ENCODE results near the gene SLC1A6. TPM values are rescaled to one million over a fixed set of nuclear protein-coding genes. Genes with fewer than 3 reads are reported as not detected.

SLC1A6 gene
- total RNA-seq, 3 donors from 2014 or later, result not detected

DNA sequence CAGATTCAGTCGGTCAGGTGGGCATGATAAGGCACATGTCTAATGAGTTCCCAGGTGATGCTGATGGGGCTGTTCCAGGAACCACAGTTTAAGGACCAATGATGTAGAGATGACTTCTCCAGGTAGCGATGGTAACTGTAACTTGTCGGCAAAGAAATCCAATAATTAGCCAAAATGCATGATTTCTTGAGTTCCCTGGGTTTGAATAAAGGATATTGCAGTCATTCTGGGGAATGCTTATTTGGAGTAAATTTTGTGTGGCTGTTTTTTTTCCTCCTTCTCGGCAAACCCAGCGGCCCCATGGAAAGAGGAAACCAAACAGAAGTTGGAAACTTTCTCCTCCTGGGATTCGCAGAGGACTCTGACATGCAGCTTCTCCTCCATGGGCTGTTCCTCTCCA is 38.5 kb downstream of the SLC1A6 start, which contains the start of gene OR7C2:
OR7C2 (plus strand) TSS at position 301 of the 400 bp plus-strand sequence; CDS start at position 301, 0 bp downstream.
- DNase-seq (no peak), ATAC-seq (no peak)
- Mint-ChIP-seq H3K9me3 (no peaks in the 10 kb centered on the region), H3K27me3 (ENCODE audit: low read depth) (peaks cover 9% of the 10 kb centered on the region), H3K36me3 (ENCODE audit: insufficient read depth) (no peaks in the 10 kb centered on the region), H3K4me1 (ENCODE audit: low read depth) (peaks cover 9% of the 10 kb centered on the region), H3K4me3 (no peak within 1 kb of the TSS)

GRCh38 chr19:14940266-14940665 is 39.4 kb downstream of the SLC1A6 start:
- no peak for DNase-seq
- H3K27me3 Mint-ChIP-seq (ENCODE audit: low read depth), result peaks cover 14% of the 10 kb centered on the region
- no peak overlapping the region for H3K4me3 Mint-ChIP-seq
- H3K36me3 Mint-ChIP-seq (ENCODE audit: insufficient read depth), result no peaks in the 10 kb centered on the region
- peaks cover 9% of the 10 kb centered on the region for H3K4me1 Mint-ChIP-seq (ENCODE audit: low read depth)
- no peak for ATAC-seq
- no peaks in the 10 kb centered on the region for H3K9me3 Mint-ChIP-seq

DNA sequence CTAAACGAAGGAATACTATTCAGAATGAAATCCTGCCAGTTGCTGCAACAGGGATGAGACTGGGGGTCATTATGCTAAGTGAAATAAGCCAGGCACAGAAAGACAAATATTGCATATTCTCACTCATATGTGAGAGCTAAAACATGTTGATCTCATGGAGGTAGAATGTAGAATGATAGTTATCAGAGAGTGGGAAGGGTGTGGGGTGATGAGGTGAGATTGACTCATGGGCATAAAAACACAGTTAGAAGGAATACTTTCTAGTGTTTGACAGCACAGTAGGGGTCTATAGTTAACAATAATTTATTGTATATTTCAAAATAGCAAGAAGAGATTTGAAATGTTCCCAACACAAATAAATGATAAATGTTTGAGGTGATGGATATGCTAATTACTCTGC is 46.2 kb downstream of the SLC1A6 start:
- Mint-ChIP-seq H3K36me3 (ENCODE audit: insufficient read depth) (no peaks in the 10 kb centered on the region), H3K4me3 (no peak overlapping the region), H3K4me1 (ENCODE audit: low read depth) (no peaks in the 10 kb centered on the region), H3K27me3 (ENCODE audit: low read depth) (peaks cover 29% of the 10 kb centered on the region), H3K9me3 (peaks cover 6% of the 10 kb centered on the region)
- ATAC-seq, result no peak
- DNase-seq, result no peak

DNA sequence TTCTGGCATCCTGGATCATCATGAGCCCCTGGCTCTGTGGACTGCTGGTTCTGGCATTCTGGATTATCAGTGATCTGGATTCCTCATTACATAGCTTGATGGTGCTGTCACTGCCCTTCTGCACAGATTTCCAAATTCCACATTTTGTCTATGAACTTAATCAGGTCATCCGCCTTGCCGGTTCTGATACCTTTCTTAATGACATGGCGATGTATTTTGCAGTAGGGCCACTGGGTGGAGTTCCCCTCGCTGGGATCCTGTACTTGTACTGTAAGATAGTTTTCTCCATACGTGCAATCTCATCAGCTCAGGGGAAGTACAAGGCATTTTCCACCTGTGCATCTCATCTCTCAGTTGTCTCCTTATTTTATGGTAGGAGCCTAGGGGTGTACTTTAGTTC is 62.8 kb downstream of the SLC1A6 start:
- no peak for DNase-seq
- Mint-ChIP-seq H3K4me1 (ENCODE audit: low read depth) (no peaks in the 10 kb centered on the region), H3K27me3 (ENCODE audit: low read depth) (peaks cover 25% of the 10 kb centered on the region), H3K9me3 (peaks cover 8% of the 10 kb centered on the region), H3K36me3 (ENCODE audit: insufficient read depth) (no peaks in the 10 kb centered on the region), H3K4me3 (no peak overlapping the region)
- no peak for ATAC-seq

DNA sequence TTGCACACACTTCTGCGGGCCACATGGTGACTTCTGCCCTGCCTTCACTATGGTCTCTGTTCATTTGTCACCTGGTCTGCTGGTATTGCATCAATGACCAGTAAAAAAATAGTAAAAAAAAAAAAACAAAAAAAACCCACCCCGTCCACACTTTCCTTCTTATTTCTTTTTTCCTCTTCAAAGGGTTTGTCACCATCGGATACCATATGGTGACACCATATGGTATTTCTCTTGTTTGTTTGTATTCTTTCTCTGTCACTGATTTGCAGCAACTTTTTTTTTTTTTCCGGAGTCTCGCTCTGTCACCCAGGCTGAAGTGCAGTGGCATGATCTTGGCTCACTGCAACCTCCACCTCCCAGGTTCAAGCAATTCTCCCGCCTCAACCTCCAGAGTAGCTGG is 64.5 kb downstream of the SLC1A6 start:
- no peak for ATAC-seq
- Mint-ChIP-seq H3K27me3 (ENCODE audit: low read depth) (peaks cover 31% of the 10 kb centered on the region), H3K36me3 (ENCODE audit: insufficient read depth) (no peaks in the 10 kb centered on the region), H3K4me3 (no peak overlapping the region), H3K9me3 (peaks cover 8% of the 10 kb centered on the region), H3K4me1 (ENCODE audit: low read depth) (no peaks in the 10 kb centered on the region)
- DNase-seq, result no peak

GRCh38 chr19:14906711-14907110 is 73.0 kb downstream of the SLC1A6 start:
- ATAC-seq, result no peak
- H3K36me3 Mint-ChIP-seq (ENCODE audit: insufficient read depth), result no peaks in the 10 kb centered on the region
- H3K4me3 Mint-ChIP-seq, result no peak overlapping the region
- H3K4me1 Mint-ChIP-seq (ENCODE audit: low read depth), result no peaks in the 10 kb centered on the region
- H3K27me3 Mint-ChIP-seq (ENCODE audit: low read depth), result peaks cover 39% of the 10 kb centered on the region
- DNase-seq, result no peak
- no peaks in the 10 kb centered on the region for H3K9me3 Mint-ChIP-seq

- no peak for DNase-seq
- no peak overlapping the region for H3K4me3 Mint-ChIP-seq
- H3K4me1 Mint-ChIP-seq (ENCODE audit: low read depth), result no peaks in the 10 kb centered on the region
- H3K36me3 Mint-ChIP-seq (ENCODE audit: insufficient read depth), result no peaks in the 10 kb centered on the region
- H3K27me3 Mint-ChIP-seq (ENCODE audit: low read depth), result peaks cover 36% of the 10 kb centered on the region
- no peak for ATAC-seq
- no peaks in the 10 kb centered on the region for H3K9me3 Mint-ChIP-seq
Measured at GRCh38 chr19:14901675-14902260, 77.9 kb downstream of the SLC1A6 start.

Other genes with a start within 250 kb of the SLC1A6 start
- 1 to 10 TPM in 2 of 3 donors, under 1 TPM in 1; 0.87 to 1.6 (median 1.4) TPM for gene ADGRE2, start 201.3 kb downstream of the SLC1A6 start, total RNA-seq
- not detected for gene OR7A5, start 144.7 kb downstream of the SLC1A6 start, total RNA-seq
- gene OR7C1, start 144.7 kb downstream of the SLC1A6 start, total RNA-seq, result not detected
- not detected for gene OR7A10, start 130.9 kb downstream of the SLC1A6 start, total RNA-seq
- gene OR7A17, start 93.7 kb downstream of the SLC1A6 start, total RNA-seq, result not detected
- not detected for gene OR7C2, start 38.4 kb downstream of the SLC1A6 start, total RNA-seq
- not detected for gene CASP14, start 69.6 kb upstream of the SLC1A6 start, total RNA-seq
- not detected for gene OR1I1, start 102.3 kb upstream of the SLC1A6 start, total RNA-seq
- under 1 TPM; 0.49 to 0.76 (median 0.63) TPM for gene SYDE1, start 127.5 kb upstream of the SLC1A6 start, total RNA-seq
- under 1 TPM; 0.16 to 0.27 (median 0.18) TPM for gene NOTCH3, start 221.1 kb upstream of the SLC1A6 start, total RNA-seq